Activated CD4-positive, alpha-beta T cell treated with anti-CD3 and anti-CD28 coated beads, Interleukin-2, Interleukin-4, amounts not matched to agents 100 ng/mL and 50 ng/mL, durations not matched to agents 16 hours and 8 hours (primary cell): ENCODE data around the gene RFK.
"Not testable (repeated sequence)": the region's sequence is repeated elsewhere in the genome, so short reads cannot be mapped to it uniquely, and the experiment has no call there.

Source experiments
- DNase-seq: peaks from one replicate; pipeline ENCODE4 v3.0.0-alpha.2; 2020; ENCODE audit warnings: low spot score

Gene RFK

GRCh38 chr9:76394195-76394959 is at the start of gene RFK:
TSS of gene RFK (minus strand) at chr9:76394426. CDS start at chr9:76394171, 255 bp downstream.
- DNase-seq = peak; percentile 83

GRCh38 chr9:76443887-76444286 is 49.7 kb upstream of the RFK start:
- no peak for DNase-seq

GRCh38 chr9:76441551-76442322 is 47.5 kb upstream of the RFK start:
- peak; percentile 81 for DNase-seq

DNA sequence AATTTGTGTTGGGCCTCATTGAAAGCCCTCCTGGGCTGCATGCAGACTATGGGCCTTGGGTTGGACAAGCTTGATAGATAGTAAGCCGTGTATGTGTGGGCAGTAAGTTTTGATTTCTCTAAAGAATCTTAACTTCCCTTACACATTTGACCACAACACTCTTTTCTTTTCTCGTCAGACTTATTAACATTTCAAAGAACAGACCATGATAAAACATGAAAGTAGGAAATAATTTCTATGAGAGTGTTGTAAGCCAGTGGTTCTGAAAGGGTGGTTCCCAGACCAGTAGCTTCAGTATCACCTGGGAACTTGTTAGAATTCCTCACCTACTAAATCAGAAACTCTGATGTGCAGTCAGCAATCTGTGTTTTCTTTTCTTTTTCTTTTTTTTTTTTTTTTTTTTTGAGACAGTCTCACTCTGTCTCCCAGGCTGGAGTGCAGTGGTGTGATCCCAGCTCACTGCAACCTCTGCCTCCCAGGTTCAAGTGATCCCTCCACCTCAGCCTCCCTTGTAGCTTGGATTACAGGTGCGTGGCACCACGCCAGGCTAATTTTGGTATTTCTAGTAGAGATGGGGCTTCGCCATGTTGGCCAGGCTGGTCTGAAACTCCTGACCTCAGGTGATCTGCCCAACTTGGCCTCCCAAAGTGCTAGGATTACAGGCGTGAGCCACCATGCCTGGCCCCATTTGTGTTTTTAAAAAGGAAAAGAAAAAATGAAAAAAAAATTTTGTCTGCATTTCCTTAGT is 44.8 kb upstream of the RFK start:
- DNase-seq = peak; percentile 67

DNA sequence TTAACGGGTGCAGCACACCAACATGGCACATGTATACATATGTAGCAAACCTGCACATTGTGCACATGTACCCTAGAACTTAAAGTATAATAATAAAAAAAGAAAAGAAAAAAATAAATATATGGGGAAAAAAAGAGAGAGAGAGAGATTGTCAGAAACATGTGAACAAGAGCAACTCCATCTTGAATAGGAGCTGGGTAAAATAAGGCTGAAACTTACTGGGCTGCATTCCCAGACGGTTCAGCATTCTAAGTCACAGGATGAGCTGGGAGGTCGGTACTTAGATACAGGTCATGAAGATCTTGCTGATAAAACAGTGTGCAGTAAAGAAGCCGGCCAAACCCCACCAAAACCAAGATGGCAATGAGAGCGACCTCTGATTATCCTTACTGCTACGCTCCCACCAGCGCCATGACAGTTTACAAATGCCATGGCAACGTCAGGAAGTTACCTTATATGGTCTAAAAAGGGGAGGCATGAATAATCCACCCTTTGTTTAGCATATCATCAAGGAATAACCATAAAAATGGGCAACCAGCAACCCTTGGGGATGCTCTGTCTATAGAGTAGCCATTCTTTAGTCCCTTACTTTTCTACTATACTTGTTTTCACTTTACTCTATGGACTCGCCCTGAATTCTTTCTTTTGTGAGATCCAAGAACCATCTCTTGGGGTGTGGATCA is 42.9 kb upstream of the RFK start:
- DNase-seq = not testable (repeated sequence)

GRCh38 chr9:76434897-76435296 is 40.7 kb upstream of the RFK start:
- not testable (repeated sequence) for DNase-seq

- no peak for DNase-seq
These were observed 39.6 kb upstream of the RFK start for GRCh38 chr9:76433836-76434235.

DNA sequence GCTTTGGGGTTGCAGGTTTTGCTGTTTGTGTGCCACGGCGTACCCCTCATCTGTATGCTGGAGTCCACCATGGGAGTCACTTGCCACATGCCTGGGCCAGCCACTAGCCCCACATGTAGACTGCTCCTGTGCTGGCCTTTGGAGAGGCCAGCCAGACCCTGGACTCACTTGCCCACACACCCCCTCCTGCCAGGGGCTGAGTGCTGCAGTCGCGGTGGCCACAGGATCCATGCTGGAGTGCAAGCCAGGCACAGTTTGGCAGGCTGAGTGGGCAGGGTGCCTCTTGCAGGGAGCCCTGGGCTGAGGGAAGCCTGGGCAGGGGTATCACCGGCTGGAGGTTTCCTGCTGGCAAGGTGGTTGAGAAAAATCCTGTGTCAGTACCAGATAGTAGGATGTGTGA is 39.2 kb upstream of the RFK start:
- no peak for DNase-seq

DNA sequence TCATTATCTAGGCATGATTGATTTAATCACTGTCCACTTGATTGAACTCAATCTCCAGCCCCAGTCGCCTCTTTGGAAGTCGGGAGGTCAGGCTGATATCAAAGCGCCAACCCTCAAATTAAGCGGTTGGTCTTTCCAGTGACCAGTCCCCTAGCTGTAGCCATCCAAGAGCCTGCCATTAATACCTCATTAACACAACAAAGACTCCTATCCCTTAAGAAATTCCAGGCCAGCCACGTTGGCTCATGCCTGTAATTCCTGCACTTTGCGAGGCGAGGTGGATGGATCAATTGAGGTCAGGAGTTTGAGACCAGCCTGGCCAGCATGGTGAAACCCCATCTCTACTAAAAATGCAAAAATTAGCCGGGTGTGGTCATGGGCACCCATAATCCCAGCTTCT is 37.4 kb upstream of the RFK start:
- DNase-seq = no peak

- DNase-seq = no peak
These were observed 32.7 kb upstream of the RFK start for GRCh38 chr9:76426807-76427419.

- no peak for DNase-seq
These were observed 31.6 kb upstream of the RFK start for GRCh38 chr9:76425677-76426453.

- peak; percentile 65 for DNase-seq
These were observed 30.3 kb upstream of the RFK start for GRCh38 chr9:76424491-76424890.

- no peak for DNase-seq
These were observed 29.3 kb upstream of the RFK start for GRCh38 chr9:76423216-76424177.

DNA sequence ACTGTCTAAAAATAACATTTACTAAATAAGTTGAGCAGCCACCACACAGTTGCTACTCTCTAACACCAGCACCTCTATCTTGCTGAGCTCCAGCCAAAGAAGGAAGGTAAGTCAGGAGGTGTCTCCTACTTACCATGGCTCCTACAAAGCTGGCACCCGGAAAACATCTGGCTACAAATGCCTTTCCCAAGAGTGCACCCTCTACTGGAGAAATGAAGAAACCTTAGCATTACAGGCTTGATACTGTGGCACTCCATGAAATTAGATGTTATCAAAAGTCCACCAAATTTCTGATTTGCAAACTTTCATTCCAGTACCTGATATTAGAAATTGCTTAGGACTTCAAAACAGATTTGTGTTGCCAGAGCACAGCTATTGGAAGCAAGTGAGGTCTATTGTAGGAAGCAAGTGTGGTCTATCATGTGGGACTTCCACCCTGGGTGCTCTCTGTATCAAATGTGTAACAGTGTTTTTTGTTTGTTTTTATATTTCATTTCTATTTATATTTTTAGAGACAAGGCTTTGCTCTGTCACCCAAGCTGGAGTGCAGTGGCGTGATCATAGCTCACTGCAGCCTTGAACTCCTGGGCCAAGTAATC is 25.7 kb upstream of the RFK start:
- DNase-seq = no peak

- DNase-seq = no peak
These were observed 23.2 kb upstream of the RFK start for GRCh38 chr9:76417394-76417793.

DNA sequence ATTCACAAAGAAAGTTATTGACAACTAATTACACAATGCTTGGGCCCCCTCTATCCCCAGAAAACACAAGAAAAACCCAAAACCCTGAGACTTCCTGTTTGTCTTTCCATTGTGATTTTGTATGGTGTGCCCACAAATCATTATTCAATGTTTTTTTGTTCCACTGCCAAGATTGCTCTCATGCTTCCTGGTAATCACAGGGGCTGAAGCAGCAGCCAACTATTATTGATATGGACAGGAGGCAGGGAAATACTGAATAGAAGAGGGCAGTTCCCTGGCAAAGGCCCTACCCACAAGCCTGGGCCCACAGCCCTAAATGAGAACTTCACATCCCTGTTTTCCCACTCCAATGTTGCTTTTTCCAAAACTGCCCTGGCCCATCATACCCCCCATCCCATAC is 21.5 kb upstream of the RFK start:
- no peak for DNase-seq

GRCh38 chr9:76415154-76415553 is 20.9 kb upstream of the RFK start:
- no peak for DNase-seq

- DNase-seq = no peak
These were observed 20.4 kb upstream of the RFK start for GRCh38 chr9:76414661-76415060.

GRCh38 chr9:76413658-76414057 is 19.4 kb upstream of the RFK start:
- no peak for DNase-seq
